ENCODE results near the gene KPTN. TPM values are rescaled to one million over a fixed set of nuclear protein-coding genes. Genes with fewer than 3 reads are reported as not detected.

KPTN gene
- total RNA-seq, 1 donor: 4.0 TPM

DNA sequence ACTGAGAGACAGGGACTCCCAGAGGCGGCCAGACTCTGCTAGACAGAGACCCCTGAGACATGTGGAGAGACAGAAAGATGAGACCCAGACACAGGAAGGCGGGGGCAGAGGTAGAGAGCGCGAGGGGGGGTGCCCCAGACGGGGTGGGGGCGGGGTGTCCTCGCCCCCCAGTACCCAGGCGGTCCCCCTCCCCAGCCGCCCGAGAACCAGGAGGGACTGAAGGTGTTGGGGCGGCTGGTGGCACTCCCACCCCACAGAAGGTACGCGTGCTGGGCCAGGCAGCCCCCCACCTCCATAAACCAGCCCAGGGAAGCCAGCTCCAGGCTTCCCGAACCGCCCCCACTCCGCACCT is 12.7 kb downstream of the KPTN start:
- Histone ChIP-seq H4K20me1 (ENCODE audit: insufficient read depth, low read length) (no peaks in the 10 kb centered on the region), H3K27me3 (ENCODE audit: insufficient read depth, low read length) (peaks cover 43% of the 10 kb centered on the region), H3K4me1 (ENCODE audit: insufficient read depth, low read length) (peaks cover 4% of the 10 kb centered on the region), H3K36me3 (ENCODE audit: insufficient read depth, low read length) (no peaks in the 10 kb centered on the region), H3K4me2 (ENCODE audit: insufficient read depth, low read length) (no peak overlapping the region), H3K9me3 (ENCODE audit: low read depth, low read length) (no peaks in the 10 kb centered on the region), H3K79me2 (ENCODE audit: insufficient read depth, low read length) (no peaks in the 10 kb centered on the region), H3K4me3 (ENCODE audit: insufficient read depth, low read length) (no peak overlapping the region), H3K27ac (ENCODE audit: low read depth, low read length) (no peak overlapping the region), H2AFZ (ENCODE audit: low read length) (no peak overlapping the region)
- TF ChIP-seq, protein P1, sequence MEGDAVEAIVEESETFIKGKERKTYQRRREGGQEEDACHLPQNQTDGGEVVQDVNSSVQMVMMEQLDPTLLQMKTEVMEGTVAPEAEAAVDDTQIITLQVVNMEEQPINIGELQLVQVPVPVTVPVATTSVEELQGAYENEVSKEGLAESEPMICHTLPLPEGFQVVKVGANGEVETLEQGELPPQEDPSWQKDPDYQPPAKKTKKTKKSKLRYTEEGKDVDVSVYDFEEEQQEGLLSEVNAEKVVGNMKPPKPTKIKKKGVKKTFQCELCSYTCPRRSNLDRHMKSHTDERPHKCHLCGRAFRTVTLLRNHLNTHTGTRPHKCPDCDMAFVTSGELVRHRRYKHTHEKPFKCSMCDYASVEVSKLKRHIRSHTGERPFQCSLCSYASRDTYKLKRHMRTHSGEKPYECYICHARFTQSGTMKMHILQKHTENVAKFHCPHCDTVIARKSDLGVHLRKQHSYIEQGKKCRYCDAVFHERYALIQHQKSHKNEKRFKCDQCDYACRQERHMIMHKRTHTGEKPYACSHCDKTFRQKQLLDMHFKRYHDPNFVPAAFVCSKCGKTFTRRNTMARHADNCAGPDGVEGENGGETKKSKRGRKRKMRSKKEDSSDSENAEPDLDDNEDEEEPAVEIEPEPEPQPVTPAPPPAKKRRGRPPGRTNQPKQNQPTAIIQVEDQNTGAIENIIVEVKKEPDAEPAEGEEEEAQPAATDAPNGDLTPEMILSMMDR (IDR thresholded peaks at IDR 0.05; ENCODE audit: extremely low read depth, low read depth, low read length): no peak
- no peak for DNase-seq (ENCODE audit: insufficient read length, low spot score, missing footprints)

DNA sequence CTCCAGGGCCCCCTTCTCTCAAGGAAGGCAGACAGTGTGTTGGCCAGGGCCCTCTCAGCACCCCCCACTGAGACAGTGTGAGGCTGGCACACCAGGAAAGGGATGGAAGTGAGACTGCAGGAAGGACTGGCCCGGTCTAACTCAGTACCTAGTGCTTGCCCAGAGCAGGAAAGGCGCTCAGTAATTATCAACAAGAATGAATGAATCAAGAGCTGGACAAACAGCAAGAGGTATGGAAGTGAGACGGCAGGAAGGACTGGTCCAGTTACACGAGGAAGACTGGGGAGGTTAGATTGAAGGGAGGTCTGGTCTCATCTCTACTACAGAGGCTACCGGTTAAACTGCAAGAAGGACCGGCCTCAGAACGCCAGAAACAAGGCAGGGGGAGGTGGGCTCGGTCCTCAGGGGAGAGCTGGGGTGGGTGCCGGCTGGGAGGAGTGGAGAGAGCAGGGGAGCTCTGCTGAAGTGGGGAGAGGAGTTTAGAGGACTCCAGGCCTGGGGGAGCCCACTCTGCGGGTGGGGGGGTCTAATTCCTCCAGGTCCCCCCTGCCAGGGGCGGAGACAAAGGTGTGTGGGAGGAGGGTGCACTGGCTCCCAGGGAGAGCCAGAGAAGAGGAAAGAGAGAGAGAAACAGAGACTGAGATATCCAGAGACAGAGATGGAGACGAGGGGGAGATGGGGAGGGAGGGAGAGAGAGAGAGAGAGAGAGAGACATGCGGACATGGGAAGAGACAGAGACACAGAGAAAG is 13.4 kb downstream of the KPTN start:
- Histone ChIP-seq H3K4me2 (ENCODE audit: insufficient read depth, low read length) (no peak overlapping the region), H3K36me3 (ENCODE audit: insufficient read depth, low read length) (no peaks in the 10 kb centered on the region), H4K20me1 (ENCODE audit: insufficient read depth, low read length) (no peaks in the 10 kb centered on the region), H3K9me3 (ENCODE audit: low read depth, low read length) (no peaks in the 10 kb centered on the region), H3K4me3 (ENCODE audit: insufficient read depth, low read length) (no peak overlapping the region), H3K4me1 (ENCODE audit: insufficient read depth, low read length) (peaks cover 4% of the 10 kb centered on the region), H3K27ac (ENCODE audit: low read depth, low read length) (no peak overlapping the region), H3K27me3 (ENCODE audit: insufficient read depth, low read length) (peaks cover 43% of the 10 kb centered on the region), H2AFZ (ENCODE audit: low read length) (no peak overlapping the region), H3K79me2 (ENCODE audit: insufficient read depth, low read length) (no peaks in the 10 kb centered on the region)
- TF ChIP-seq, protein P1 (IDR thresholded peaks at IDR 0.05; ENCODE audit: extremely low read depth, low read depth, low read length): no peak
- DNase-seq (ENCODE audit: insufficient read length, low spot score, missing footprints): peak; percentile 76

DNA sequence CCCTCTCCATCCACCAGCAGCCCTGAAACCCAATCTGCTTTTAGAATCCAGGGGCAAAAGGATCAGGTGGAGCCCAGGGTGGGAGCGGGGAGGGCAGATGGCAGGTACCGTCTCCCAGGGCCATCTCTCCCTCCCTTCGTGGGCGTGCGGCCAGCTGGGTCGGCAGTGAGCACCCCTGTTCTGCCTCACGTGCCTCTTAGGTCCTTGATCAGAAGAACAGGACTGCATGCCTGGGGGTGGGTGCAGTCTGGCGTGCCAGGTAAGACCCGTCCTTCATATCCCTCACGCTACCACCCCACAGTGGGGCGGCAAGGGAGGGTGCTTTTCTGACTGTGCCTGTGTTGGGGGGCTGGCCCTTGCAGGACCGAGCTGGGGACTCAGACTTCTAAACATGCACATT is 14.3 kb downstream of the KPTN start:
- Histone ChIP-seq H4K20me1 (ENCODE audit: insufficient read depth, low read length) (peaks cover 4% of the 10 kb centered on the region), H3K79me2 (ENCODE audit: insufficient read depth, low read length) (no peaks in the 10 kb centered on the region), H3K4me2 (ENCODE audit: insufficient read depth, low read length) (no peak overlapping the region), H3K9me3 (ENCODE audit: low read depth, low read length) (no peaks in the 10 kb centered on the region), H3K27me3 (ENCODE audit: insufficient read depth, low read length) (peaks cover 52% of the 10 kb centered on the region), H3K36me3 (ENCODE audit: insufficient read depth, low read length) (no peaks in the 10 kb centered on the region), H2AFZ (ENCODE audit: low read length) (no peak overlapping the region), H3K4me3 (ENCODE audit: insufficient read depth, low read length) (no peak overlapping the region), H3K4me1 (ENCODE audit: insufficient read depth, low read length) (peaks cover 4% of the 10 kb centered on the region), H3K27ac (ENCODE audit: low read depth, low read length) (no peak overlapping the region)
- no peak for DNase-seq (ENCODE audit: insufficient read length, low spot score, missing footprints)
- TF ChIP-seq, protein P1 (IDR thresholded peaks at IDR 0.05; ENCODE audit: extremely low read depth, low read depth, low read length): no peak

- Histone ChIP-seq H3K79me2 (ENCODE audit: insufficient read depth, low read length) (no peaks in the 10 kb centered on the region), H4K20me1 (ENCODE audit: insufficient read depth, low read length) (peaks cover 4% of the 10 kb centered on the region), H3K27ac (ENCODE audit: low read depth, low read length) (no peak overlapping the region), H3K27me3 (ENCODE audit: insufficient read depth, low read length) (peaks cover 55% of the 10 kb centered on the region), H3K9me3 (ENCODE audit: low read depth, low read length) (no peaks in the 10 kb centered on the region), H2AFZ (ENCODE audit: low read length) (no peak overlapping the region), H3K4me3 (ENCODE audit: insufficient read depth, low read length) (no peak overlapping the region), H3K4me1 (ENCODE audit: insufficient read depth, low read length) (peaks cover 4% of the 10 kb centered on the region), H3K36me3 (ENCODE audit: insufficient read depth, low read length) (no peaks in the 10 kb centered on the region), H3K4me2 (ENCODE audit: insufficient read depth, low read length) (no peak overlapping the region)
- TF ChIP-seq, protein P1 (IDR thresholded peaks at IDR 0.05; ENCODE audit: extremely low read depth, low read depth, low read length): no peak
- DNase-seq (ENCODE audit: insufficient read length, low spot score, missing footprints): no peak
Observed at GRCh38 chr19:47469363-47469700, 14.7 kb downstream of the KPTN start.

Measured in osteoblast (primary cell).